PC-9 (cell line): ENCODE measurements around the gene TBC1D10B. TPM values are rescaled to one million over a fixed set of nuclear protein-coding genes. Genes with fewer than 3 reads are reported as not detected.

Experiments
- BruUV-seq: library from RNA; stranded (reverse); fragments of 400-500 nt; replicated peaks from 2 replicates; lab custom pipeline; 2021; lab: Mats Ljungman, UMichigan
- CTCF ChIA-PET: fragments of 300-600 bp; sonication (Branson Sonifier 250); formaldehyde crosslinking; loops from one replicate; lab custom pipeline; 2022; ENCODE audit warnings: antibody characterized with exemption; lab: Charles Lee
- POLR2A ChIA-PET: fragments of 300-600 bp; sonication (Branson Sonifier 250); formaldehyde crosslinking; loops from one replicate; lab custom pipeline; 2022; ENCODE audit warnings: antibody characterized with exemption; ENCODE audit not compliant: unreplicated experiment; lab: Charles Lee
- DNase-seq, 2 experiments: peaks; one replicate each; pipeline versions ENCODE4 v3.0.0 to v3.0.0-alpha.2; 2015 to 2022; ENCODE audit warnings: mixed read lengths in 1 of 2
- H2AFZ ChIP-seq: fragments of 200-600 bp; sonication (generic); 2 replicates; pipeline ENCODE4 v1.8.1; 2017; ENCODE audit warnings: antibody characterized with exemption
- H3F3A ChIP-seq: fragments of 200-600 bp; sonication (generic); 2 replicates; pipeline ENCODE4 v1.8.1; 2017; ENCODE audit warnings: antibody characterized with exemption, mild to moderate bottlenecking, low read depth; ENCODE audit not compliant: insufficient read depth
- H3K27ac ChIP-seq: fragments of 200-600 bp; sonication (generic); 2 replicates; pipeline ENCODE4 v1.6.1; 2016; ENCODE audit warnings: mixed run types
- H3K27me3 ChIP-seq: fragments of 200-600 bp; sonication (generic); 2 replicates; pipeline ENCODE4 v1.6.1; 2016; ENCODE audit warnings: low read depth, mixed run types; ENCODE audit not compliant: insufficient read depth
- H3K36me3 ChIP-seq: fragments of 200-600 bp; sonication (generic); 2 replicates; pipeline ENCODE4 v1.6.1; 2016; ENCODE audit warnings: low read depth, mixed run types
- H3K4me1 ChIP-seq: fragments of 200-600 bp; sonication (generic); replicated peaks from 2 replicates; pipeline ENCODE4 v1.6.1; 2016; ENCODE audit warnings: mixed run types; ENCODE audit not compliant: insufficient read depth
- H3K4me2 ChIP-seq: fragments of 200-600 bp; sonication (generic); 2 replicates; pipeline ENCODE4 v1.6.1; 2017; ENCODE audit warnings: mixed run types
- H3K4me3 ChIP-seq: fragments of 200-600 bp; sonication (generic); 2 replicates; pipeline ENCODE4 v1.6.1; 2016; ENCODE audit warnings: mixed run types
- H3K79me2 ChIP-seq: fragments of 200-600 bp; sonication (generic); 2 replicates; pipeline ENCODE4 v1.6.1; 2017; ENCODE audit warnings: low read depth, mixed run types
- H3K9me2 ChIP-seq: fragments of 200-600 bp; sonication (generic); 2 replicates; pipeline ENCODE4 v1.8.1; 2017; ENCODE audit warnings: mild to moderate bottlenecking; ENCODE audit not compliant: insufficient read depth
- H3K9me3 ChIP-seq: fragments of 200-600 bp; sonication (generic); 2 replicates; pipeline ENCODE4 v1.8.1; 2016; ENCODE audit warnings: low read depth; ENCODE audit not compliant: insufficient read depth
- H4K20me1 ChIP-seq: fragments of 200-600 bp; sonication (generic); 2 replicates; pipeline ENCODE4 v1.8.1; 2017; ENCODE audit not compliant: insufficient read depth
- EZH2 ChIP-seq: fragments of 200-600 bp; sonication (generic); IDR thresholded peaks from 2 replicates; pipeline ENCODE4 v1.8.0; 2017; ENCODE audit warnings: antibody characterized with exemption, low read depth
- intact Hi-C: fragments of 100-400 bp; cut with micrococcal nuclease; formaldehyde crosslinking; loops from one replicate; pipeline ENCODE4 v1.10.0; 2022; ENCODE audit not compliant: unreplicated experiment
- total RNA-seq: library from RNA; stranded (reverse); gene quantifications from 2 replicates; pipeline ENCODE4 v1.2.3, GENCODE V29; 2021
- TF ChIP-seq, protein P1 (sequence below): fragments of 200-600 bp; sonication (generic); conservative IDR thresholded peaks from 2 replicates; pipeline ENCODE4 v1.6.1; 2017; ENCODE audit warnings: mixed run types, antibody characterized with exemption, mild to moderate bottlenecking, moderate library complexity

The TBC1D10B gene
- total RNA-seq, 1 experiment from 2014 or later: 85.0 TPM

DNA sequence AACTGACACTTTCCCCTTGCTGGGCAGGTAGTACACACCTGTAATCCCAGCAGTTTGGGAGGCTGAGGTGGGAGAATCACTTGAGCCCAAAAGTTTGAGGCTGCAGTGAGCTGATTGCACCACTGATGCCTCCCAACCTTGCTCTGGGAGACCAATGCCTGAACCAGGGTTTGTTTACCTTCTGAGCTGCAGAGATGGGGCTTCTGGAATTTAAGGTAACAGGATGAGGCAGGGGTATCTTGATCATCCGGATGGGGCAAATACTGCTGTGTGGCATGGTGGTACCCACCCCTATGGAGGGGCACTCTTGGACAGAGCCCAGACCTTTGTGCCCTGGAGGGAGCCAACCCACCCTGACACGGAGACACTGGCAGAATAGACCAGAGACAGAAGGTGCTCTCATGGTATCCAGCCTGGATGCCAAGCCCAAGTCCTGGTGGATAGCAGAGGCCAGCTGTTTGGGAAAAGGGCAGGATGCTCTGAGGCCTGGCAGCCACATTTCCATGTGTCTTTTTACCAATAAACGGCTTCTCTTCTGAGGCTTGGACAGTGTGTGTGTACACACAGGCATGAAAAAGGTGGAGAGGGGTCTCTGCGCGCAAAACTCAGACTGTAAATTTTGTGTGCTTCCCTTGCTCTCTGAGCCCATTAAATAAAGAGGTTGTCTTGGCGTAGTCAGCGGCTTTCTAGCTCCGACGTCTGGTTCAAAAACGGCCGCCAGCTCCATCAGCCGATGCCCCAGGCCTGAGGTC lies 29.3 kb upstream of the TBC1D10B start:
- TF ChIP-seq, protein P1, sequence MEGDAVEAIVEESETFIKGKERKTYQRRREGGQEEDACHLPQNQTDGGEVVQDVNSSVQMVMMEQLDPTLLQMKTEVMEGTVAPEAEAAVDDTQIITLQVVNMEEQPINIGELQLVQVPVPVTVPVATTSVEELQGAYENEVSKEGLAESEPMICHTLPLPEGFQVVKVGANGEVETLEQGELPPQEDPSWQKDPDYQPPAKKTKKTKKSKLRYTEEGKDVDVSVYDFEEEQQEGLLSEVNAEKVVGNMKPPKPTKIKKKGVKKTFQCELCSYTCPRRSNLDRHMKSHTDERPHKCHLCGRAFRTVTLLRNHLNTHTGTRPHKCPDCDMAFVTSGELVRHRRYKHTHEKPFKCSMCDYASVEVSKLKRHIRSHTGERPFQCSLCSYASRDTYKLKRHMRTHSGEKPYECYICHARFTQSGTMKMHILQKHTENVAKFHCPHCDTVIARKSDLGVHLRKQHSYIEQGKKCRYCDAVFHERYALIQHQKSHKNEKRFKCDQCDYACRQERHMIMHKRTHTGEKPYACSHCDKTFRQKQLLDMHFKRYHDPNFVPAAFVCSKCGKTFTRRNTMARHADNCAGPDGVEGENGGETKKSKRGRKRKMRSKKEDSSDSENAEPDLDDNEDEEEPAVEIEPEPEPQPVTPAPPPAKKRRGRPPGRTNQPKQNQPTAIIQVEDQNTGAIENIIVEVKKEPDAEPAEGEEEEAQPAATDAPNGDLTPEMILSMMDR: no peak
- Histone ChIP-seq H3K4me2 (peak overlapping the region; percentile 80), H3K9me2 (no peaks in the 10 kb centered on the region), H3F3A (peaks cover 48% of the 10 kb centered on the region), H4K20me1 (no peaks in the 10 kb centered on the region), H3K79me2 (peaks cover 26% of the 10 kb centered on the region), H3K27me3 (no peaks in the 10 kb centered on the region), H3K27ac (no peak overlapping the region), H3K9me3 (no peaks in the 10 kb centered on the region), H3K4me3 (peak overlapping the region; percentile 62; the same call in 1 of the 2 replicates), H3K4me1 (peaks cover 13% of the 10 kb centered on the region), H2AFZ (peak overlapping the region; percentile 89; the same call in 1 of the 2 replicates), H3K36me3 (no peaks in the 10 kb centered on the region)
- intact Hi-C loops: no loop called here
- DNase-seq: no peak
- BruUV-seq: no TSS peak
- ChIA-PET POLR2A (no interaction called here), CTCF (no interaction called here)

DNA sequence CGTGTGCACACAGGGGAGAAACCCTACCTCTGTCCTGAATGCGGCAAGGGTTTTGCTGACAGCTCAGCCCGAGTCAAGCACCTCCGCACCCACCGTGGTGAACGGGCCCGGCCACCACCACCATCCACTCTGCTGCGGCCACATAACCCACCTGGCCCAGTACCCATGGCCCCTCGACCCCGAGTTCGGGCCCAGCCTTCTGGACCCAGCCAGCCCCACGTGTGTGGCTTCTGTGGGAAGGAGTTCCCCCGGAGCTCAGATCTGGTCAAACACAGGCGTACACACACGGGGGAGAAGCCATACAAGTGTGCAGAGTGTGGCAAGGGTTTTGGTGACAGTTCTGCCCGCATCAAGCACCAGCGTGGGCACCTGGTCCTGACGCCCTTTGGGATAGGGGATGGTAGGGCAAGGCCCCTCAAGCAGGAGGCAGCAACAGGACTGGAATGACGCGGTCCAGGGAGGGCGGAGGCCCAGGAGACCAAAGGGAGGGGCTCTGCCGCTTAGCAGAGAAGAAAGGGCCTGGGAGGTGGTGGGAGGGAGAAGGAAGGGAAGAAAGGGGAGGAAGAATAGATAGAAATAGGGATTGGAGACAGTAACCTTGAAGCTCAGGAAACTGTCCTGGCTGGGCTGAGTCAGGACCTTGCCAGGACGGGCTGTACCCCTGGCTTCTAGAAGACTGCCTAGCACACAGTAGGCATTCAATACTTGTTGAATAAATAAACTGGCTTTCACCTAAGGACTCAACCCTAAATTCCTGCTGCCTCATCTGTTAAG lies 28.6 kb upstream of the TBC1D10B start:
- peaks cover 19% of the 10 kb centered on the region for H3K4me1 ChIP-seq
- no peak overlapping the region for H2AFZ ChIP-seq
- no peaks in the 10 kb centered on the region for H3K9me3 ChIP-seq
- POLR2A ChIA-PET: no interaction called here
- no peaks in the 10 kb centered on the region for H3K9me2 ChIP-seq
- no peaks in the 10 kb centered on the region for H4K20me1 ChIP-seq
- H3K36me3 ChIP-seq: no peaks in the 10 kb centered on the region
- intact Hi-C loops: no loop called here
- H3K4me2 ChIP-seq: no peak overlapping the region
- peaks cover 26% of the 10 kb centered on the region for H3K79me2 ChIP-seq
- no TSS peak for BruUV-seq
- H3K27ac ChIP-seq: no peak overlapping the region
- no peak overlapping the region for H3K4me3 ChIP-seq
- H3F3A ChIP-seq: peaks cover 56% of the 10 kb centered on the region
- DNase-seq: no peak
- TF ChIP-seq, protein P1: no peak
- no peak for TF ChIP-seq EZH2
- CTCF ChIA-PET: no interaction called here
- no peaks in the 10 kb centered on the region for H3K27me3 ChIP-seq

DNA sequence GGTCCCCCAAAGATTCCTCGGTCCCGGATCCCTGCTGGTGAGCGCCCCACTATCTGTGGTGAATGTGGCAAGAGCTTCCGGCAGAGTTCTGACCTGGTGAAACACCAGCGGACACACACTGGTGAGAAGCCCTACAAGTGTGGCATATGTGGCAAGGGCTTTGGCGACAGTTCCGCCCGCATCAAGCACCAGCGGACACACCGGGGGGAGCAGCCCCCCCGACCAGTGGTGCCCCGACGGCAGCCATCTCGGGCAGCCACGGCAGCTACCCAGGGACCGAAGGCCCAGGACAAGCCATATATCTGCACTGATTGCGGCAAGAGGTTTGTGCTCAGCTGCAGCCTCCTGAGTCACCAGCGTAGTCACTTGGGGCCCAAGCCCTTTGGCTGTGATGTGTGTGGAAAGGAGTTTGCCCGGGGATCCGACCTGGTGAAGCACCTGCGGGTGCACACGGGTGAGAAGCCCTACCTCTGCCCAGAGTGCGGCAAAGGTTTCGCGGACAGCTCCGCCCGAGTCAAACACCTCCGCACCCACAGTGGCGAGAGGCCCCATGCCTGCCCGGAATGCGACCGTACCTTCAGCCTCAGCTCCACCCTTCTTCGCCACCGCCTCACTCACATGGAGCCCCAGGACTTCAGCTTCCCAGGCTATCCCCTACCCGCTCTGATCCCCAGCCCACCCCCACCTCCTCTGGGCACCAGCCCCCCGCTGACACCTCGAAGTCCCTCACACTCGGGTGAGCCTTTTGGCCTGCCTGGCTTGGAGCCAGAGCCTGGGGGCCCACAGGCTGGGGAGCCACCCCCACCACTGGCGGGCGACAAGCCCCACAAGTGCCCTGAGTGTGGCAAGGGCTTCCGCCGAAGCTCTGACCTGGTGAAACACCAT lies 27.7 kb upstream of the TBC1D10B start:
- H3K9me2 ChIP-seq: no peaks in the 10 kb centered on the region
- no peak overlapping the region for H2AFZ ChIP-seq
- ChIA-PET CTCF (no interaction called here), POLR2A (no interaction called here)
- no peak overlapping the region for H3K4me3 ChIP-seq
- BruUV-seq: no TSS peak
- H3K36me3 ChIP-seq: no peaks in the 10 kb centered on the region
- H4K20me1 ChIP-seq: no peaks in the 10 kb centered on the region
- H3K4me1 ChIP-seq: peaks cover 19% of the 10 kb centered on the region
- peaks cover 26% of the 10 kb centered on the region for H3K79me2 ChIP-seq
- H3K27ac ChIP-seq: no peak overlapping the region
- H3K9me3 ChIP-seq: no peaks in the 10 kb centered on the region
- peaks cover 60% of the 10 kb centered on the region for H3F3A ChIP-seq
- TF ChIP-seq, protein P1: no peak
- no peak for TF ChIP-seq EZH2
- intact Hi-C loops: no loop called here
- no peak for DNase-seq
- H3K4me2 ChIP-seq: no peak overlapping the region
- no peaks in the 10 kb centered on the region for H3K27me3 ChIP-seq
